IPS-NIHi11 (cell line): ENCODE data around the gene NECTIN1.

Experiments used
- DNase-seq: peaks from one replicate; pipeline ENCODE4 v3.0.0; 2012; ENCODE audit warnings: mixed read lengths, low spot score

NECTIN1 gene

DNA sequence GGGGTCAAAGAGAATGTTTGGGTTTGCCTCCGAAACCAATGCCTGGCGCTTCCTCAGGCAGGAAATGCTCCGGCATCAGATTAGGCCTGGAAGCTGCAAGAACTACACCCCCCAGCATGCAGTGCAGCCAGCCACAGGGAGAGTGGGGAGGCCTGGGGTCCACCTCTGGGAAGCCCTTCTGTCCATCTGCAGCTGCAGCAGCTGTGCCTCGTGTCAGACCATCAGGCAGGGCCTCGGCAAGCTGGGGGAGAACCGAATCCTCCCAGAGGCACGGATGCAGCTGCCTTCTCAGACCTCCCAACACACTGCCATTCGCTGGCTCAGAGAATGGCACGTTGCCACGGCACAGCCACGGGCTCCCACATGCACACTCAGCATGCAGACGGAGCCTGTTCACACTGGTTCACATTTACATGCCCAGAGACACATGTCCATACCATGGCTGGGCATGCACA lies 57.4 kb downstream of the NECTIN1 start:
- DNase-seq = no peak

DNA sequence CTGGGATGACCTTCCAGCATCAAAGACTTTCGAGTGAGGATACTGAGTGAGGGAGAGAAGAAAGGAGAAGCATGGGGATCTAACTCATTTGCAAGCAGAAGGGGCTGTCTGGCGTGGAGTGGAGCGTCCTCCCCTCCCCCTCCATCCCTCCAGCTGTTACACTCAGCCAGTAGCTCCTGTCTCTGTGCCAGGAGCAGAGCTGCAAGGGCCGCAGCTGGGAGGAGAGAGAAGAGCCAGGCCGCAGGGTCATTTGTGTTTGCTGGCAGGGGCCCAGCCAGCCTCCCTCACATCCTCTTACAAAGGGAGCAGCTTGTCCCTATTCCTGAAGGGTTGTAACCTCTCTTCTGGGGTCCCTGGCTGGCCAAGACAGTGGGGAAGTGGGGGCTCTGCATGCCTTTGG lies 57.9 kb downstream of the NECTIN1 start:
- DNase-seq = no peak

DNA sequence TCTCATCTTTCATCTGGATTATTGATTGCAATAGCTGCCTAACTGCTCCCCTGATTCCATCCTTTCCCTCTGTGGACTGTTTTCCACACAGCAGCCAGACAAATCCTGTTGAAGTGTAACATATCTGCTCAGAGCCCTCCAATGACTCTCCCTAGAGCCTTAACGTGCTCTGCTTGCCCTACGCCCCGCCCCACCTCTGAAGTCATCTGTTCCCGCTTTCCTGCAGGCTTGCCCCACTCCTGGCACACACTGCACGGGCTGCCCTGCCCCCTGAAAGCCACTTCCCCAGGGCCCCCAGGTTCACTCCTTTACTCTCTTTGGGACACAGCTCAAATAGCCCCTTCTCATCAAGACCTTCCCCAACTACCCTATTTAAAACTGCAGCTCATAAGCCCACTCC lies 59.5 kb downstream of the NECTIN1 start:
- no peak for DNase-seq

DNA sequence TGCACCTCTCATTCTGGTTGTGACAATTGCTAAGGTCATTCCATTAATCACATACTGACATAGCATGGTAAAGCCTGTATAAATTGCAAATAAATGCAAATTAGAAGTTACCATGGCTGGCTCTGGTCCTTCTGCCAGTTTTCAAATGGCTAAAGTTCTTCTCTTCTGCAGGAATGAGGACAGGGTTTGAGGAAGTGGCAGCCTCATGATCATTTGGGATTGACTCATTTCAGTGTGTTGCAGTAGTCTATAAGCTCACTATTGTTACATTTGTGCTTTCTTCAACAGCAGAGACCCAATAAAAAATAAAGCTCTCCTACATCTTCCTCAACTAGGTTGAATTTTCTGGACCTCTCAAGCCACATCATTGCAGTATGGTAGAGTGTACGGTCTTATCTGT lies 60.3 kb downstream of the NECTIN1 start:
- DNase-seq = no peak

DNA sequence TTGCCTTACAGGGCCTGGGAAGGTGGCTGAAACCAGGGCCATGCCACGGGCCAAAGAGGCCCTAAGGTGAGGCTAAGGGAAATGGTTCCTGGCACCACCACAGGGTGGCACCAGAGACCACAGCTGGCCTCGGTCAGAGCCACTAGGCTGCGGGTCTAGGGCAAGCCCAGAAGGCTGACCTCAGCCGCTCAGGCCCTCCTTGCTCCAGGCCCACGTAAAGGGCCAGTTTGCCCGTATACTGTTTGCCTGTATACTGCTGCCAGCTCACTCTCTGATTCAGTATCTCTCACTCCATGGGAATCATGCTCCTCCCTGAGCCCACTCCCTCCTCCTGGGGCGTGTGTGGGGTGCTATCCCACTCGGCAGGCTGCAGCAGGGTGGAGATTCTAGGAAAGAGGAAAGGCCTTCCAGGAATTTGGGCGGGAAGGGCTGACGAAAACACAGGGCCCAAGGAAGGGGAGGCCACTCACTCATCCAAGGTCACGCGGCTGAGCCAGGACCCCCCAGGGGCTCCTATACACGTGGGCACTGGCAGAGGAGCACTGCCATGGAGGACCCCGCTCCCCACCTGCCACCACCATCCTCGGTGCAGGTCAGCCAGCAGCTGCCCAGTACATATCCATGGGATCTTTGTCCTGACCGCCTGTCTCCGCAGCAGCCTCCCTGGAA lies 62.4 kb downstream of the NECTIN1 start:
- peak; percentile 89 for DNase-seq

DNA sequence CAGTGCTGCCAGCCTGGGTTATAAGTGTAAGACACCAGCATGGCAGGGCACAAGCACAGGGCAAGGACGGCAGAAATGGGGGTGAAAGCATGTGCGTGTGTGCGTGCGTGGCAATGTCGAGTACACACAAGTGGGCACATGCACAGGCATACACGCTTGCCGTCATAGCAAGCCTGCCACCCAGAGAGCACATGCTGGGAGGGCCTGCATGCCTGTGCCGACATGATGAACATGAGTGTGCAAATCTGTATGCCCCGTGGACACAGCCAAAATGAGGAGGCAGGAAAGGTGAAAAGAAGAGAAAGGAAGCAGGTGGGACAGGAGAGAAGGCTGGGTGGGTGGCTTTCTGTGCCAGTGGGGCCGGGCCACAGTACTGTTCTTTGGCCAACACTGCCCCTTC lies 62.9 kb downstream of the NECTIN1 start:
- no peak for DNase-seq

DNA sequence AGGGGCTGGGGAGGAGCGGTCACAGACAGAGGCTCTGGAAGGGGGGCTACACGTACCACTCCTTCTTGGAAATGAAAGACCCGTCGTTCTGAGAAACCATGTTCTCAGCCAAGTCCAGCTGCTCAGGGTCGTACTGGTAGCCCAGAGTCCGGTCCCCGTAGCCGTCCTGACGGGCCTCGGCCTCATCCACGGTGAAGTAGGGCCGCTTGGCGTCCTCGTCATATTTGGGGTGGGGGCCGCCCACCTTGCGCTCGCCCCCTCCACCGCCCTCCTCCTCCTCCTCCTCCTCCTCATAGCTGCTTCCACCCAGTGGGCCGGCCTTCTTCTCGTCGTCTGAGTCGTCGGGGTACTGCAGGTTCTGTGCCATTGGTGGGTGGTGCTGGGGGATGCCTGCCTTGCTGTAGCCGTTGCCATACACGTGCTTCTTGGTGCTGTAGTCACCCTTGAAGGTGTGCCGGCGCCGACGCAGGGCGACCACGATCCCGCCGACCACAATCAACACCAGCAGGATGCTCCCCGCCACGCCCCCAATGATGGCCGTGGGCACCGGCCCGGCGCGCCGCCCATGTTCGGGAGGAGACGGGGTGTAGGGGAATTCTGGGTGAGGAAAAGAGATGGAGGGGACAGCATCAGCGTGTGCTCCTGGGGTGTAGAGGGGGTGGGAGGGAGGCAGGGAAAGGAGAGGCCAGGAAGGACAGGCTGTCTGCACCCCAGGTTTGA lies 64.1 kb downstream of the NECTIN1 start:
- DNase-seq = no peak

DNA sequence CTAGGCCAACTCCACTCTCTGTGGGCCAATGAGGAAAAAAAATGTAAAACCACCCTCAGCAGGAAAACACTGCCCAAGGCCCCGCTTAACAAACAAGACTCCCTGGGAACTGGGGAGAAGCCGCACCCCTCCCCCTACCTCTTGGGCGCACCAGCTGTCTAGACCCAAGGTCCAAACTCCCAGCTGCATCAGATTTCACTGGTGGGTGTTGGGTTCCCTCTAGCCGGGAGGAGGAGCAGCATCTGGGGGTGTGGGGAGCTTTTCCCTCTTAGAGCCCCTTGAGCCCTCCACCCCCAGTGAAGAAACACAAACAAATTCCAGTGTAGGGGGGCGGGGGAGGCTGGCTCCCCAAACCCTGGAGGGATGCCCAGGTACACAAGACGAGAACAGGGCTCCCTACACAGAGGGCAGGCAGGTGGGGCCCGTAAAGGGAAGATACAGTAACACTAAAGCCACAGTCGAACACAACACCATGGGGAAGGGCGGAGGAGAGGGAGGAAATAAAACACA lies 64.9 kb downstream of the NECTIN1 start:
- DNase-seq = no peak

DNA sequence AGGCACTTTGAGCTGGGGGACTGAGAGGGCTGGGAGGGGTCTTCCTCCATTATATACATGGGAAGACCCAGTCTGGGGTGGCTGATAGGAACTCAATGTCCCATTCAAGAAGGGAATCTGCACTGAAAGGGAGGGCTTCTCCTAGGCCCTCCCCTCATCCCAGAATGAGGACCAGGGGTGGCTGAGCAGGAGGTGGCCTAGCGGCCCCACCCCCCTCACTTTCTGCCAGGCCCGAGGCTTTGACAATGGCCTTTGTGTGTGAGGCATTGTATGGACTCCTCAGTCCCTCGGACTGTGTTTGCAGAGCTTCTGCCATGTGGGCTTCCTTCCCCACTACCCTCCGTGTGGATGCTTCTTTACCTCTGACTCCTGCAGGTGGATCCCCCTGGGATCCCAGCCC lies 65.7 kb downstream of the NECTIN1 start:
- no peak for DNase-seq

DNA sequence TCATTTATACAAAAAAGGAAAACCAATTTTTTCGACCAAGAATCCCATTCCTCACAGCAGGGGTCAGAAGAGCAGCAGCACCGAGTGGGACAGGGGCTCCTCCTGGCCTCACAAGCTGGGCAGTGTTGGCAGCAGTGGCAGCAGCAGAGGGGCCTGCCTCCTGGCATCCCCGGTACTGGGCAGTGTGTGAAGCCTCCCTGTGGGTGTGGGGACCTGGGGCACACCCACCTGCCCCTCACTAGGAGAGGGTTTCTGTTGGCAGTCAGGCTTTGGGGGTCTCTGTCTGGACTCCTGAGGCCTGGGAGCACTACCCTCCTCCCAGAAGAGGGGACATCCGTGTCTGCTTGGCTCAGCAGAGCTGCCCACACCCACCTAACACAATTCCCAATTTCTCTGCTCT lies 67.8 kb downstream of the NECTIN1 start:
- no peak for DNase-seq

DNA sequence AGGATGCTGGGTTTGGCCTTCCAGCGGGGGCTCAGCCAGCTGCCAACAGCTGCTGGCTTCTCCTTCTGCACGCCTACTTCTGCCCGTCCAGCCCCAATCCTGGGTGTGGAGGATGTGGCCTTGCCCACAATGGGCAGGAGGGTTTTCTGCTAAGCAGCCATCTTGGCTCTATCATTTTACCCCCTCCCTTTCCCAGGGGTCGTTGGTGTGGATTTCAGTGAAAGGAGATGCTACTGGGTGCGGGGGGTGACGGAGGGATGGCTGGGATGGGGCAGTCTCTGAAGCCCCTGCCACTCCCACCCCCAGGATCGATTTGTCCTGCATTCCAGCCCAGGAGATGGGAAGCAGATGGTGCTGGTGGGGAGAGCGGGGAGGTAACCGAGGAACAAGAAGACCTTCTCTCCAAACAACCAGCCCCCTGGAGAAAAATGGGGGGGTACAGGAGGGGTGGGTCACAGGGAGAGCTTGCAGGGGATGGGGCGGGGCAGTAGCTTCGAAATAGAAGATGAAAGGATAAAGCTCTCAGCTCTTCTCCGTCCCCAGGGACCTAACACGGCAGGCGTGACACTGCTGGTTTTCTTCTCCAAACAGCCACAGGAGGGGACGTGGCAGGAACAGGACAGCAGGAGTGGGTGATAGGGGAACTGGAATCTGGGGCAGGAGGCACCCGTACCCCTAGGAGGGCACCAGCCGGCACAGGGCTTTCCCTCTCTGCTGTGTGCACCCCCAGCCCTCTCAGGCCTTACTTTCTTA lies 68.9 kb downstream of the NECTIN1 start:
- DNase-seq = no peak

DNA sequence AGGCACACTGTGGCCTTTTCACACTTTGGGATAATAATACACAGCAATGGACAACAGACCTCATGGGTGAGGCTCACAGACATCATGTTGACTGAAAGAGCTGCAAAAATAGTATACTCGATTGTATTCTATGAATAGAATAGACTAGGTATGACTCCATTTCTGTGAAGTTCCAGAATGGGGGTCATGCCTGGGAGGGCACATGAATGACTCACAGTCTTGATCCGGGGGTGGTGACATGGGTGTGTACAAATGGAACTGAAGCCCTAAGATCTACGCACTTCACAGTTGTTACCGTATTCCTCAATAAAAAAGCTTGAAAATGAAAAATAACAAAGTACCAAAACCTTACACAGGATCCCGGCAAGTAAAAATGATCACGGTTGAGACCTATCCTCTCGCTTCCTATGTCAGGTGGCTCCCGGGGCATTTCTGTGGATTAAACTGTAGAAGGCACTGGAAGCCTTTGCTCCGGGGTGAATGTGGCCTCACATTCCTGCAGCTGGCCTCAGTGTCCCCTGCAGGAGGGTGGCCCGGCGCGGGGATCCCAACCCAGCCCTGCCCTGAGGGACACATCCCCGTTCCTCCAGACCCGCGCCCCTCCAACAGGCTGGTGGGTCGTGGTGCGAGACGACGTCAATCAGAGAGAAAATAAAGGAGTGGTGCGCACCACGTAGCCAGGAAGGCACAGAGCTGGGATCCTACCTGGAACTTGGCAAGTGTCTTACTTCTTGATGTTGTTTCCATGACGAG lies 75.9 kb downstream of the NECTIN1 start:
- DNase-seq = no peak

DNA sequence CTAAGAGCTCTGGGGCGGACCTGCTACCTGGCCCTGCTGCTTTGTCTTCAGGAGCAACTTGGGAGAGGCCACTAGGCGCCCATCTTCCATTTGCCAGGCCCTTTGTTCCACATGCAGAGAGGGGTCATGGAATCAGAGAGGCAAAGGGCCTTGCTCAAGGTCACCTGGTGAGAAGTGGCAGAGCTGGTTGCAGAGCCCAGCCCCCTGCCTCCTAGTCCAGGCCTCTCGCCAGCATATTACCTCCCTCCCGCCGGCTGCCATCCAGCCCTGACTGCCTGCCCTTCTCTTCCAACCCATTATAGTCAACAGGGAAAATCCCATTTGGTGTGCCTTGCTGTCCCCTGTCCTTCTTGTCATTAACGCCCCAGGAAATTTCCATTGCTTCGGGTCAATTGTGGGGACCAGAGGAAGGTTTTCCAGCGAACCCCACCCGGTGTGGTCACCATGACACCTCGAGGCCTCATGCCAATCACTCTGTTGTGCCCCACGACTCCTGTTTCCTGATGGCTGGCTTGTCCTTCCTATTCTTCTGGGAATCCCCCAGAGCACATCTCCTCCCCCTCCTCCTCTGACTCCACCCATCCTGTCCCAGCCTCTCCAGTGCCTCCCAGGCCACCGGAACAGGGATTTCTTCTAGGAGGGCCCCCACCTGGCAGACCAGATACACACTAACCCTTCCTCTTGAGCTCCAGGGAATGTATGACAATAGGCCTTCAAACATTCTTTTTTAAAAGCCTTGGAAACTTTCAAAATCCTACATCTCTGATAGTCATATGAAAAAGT lies 77.0 kb downstream of the NECTIN1 start:
- peak; percentile 62 for DNase-seq

DNA sequence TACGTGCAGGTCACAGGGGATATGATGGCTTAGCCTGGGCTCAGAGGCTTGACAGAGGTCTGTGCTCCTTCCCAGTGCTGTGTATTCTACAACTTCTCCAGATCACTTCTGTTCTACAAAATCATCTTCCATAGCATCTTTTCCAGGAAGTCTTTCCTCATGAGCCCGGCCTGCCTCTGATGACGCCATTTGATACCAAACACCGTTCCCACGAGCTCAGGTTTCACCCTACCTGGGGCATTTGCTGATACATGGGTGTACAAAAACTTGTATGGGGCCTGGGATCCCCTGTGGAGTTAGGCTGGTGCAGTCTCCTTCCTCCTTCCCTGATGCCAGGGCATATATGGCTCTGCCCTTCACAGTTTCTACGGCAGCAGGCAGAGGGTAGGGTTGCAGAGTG lies 78.7 kb downstream of the NECTIN1 start:
- no peak for DNase-seq

DNA sequence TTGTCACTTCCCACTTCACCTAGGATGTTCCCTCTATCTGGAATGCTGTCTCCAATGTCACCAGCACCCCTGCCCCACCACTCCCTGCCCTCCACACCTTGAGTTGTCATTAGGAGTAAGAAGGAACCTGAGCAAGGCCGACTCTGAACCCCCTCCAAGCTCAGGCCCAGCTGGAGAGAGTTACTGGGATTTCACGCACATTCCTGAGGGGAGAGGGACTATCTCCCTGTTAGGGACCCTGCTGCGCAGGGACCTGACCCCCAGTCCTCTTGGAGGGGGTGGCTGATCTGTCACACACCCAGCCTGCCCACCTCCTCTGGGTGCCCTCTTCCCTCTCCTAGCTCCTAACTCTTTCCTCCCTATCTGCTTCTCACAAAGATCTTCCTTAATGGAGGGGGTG lies 81.7 kb downstream of the NECTIN1 start:
- no peak for DNase-seq

DNA sequence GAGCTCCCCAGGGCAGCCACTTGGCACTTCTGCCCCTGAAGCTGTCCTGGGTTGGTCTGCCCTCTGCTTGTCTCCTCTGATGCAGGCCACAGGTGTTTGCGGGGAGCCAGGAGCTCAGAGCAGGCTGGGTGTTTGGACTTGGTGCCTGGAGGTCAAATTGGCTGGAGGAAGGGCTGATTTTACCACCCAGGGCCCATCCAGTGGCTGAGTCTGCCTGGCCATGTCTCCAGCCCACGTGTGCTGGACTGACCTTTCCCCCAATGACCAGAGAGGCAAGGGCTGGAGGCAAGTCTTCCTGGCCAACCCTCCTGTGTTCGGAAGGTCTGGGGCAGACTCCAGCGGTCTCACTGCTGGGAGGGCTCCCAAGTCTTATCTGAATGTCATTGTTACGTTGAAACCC lies 84.0 kb downstream of the NECTIN1 start:
- DNase-seq = no peak

DNA sequence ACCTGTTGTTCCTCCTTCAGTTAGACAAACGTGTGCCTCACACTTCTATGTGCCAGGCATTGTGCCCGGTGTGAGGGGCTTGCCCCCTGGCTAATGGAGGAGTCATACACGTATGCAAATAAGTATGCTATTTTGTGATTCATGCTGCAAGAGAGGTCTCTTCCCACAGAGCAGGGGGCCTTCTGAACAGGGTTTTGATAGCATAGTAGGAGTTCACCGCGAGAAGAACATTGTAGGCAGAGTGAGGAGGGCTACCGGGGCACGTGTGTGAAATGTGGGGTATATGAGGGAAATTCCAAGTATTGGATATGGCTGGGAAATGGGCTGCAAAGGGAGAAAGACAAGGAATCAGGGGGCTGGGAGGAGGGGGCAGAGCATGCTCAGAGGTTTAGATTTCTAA lies 84.5 kb downstream of the NECTIN1 start:
- DNase-seq = no peak

DNA sequence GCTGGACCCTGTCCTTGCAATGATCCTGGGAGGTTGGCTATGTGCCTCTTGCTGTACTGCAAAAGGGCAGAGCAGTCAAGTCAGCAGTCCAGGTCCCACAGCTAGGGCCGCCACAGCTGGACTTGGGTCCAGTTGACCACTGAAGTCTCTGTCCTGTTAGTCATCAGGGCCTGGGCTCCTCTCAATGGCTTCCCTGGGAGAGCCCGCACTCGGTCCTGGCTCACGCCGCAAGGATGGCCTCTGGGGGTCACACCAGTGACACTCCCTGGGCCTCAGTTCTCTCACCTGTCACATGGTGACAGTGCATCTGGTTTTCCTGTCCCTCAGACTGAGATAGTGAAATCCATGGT lies 85.1 kb downstream of the NECTIN1 start:
- DNase-seq = no peak

DNA sequence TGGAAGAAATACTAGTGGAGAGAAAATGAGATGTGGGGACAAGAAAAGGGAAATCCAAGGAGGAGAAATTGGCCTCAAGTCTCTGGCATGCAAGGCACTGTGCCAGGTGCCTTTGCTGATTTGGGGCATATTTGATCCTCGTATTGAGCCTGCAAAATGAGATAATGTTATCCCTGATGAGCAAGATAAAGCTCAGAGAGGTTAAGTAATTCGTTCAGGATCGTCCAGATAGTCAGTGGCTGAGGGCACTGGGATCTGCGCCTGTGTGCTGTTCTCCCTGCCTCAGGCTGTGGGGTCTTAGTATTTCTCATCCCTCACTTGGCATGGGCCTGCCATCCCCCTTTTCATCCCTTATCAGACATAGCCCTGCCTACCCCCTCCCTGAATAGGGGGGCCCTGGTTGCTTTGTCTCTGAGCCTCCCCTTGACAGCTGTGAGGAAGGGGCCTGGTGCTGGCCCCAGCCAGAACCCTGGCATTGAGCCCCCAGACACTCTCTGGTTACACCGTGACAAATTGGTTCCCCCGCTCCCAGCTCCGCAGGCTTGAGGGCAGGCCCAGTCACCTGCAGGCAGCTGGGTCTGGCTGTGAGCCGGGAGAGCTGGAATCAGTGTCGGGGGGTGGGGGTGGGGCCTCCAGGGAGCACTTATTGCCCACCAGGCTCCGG lies 85.7 kb downstream of the NECTIN1 start:
- DNase-seq = no peak

DNA sequence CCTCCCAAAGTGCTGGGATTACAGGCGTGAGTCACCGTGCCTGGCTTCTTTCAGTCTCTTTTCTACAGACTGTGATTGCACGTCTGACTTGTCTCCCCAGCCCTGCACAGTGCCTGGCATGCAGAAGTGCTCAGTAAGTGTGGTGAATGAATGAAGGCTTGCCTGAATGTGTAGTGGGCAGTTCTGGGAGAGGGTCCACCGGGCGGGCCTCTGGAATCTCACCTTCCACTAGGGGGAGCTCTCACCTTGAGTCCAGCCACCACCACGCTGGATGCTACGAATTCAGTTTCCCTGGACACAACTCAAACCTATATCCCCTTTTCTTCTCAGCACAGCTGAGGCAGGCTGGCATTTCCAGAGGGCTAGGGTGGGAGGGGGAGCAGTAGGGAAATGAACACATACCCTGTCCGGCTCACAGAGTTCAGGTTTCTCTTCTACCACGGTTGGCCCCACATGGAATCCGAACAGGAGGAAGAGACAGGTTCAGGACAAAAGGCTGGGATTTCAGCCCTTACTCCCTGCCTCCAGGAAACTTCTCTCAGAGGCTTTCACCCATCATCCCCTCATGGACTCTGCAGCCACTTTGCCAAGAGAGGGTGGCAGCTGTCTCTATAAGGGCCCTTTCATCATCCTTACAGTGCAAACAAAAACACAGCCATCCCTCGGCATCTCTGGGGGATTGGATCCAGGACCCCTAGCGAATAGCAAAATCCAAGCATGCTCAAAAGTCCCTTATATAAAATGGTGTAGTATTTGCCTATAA lies 86.8 kb downstream of the NECTIN1 start:
- DNase-seq = peak; percentile 76
